HG03135 (cell line): ENCODE results near the gene ITGB2.

Experiments
- ATAC-seq: cut with Tn5 transposase; IDR thresholded peaks from one replicate; pipeline ENCODE4 v1.9.1; 2021; ENCODE audit warnings: mild to moderate bottlenecking, moderate library complexity; ENCODE audit not compliant: unreplicated experiment

Gene ITGB2

DNA sequence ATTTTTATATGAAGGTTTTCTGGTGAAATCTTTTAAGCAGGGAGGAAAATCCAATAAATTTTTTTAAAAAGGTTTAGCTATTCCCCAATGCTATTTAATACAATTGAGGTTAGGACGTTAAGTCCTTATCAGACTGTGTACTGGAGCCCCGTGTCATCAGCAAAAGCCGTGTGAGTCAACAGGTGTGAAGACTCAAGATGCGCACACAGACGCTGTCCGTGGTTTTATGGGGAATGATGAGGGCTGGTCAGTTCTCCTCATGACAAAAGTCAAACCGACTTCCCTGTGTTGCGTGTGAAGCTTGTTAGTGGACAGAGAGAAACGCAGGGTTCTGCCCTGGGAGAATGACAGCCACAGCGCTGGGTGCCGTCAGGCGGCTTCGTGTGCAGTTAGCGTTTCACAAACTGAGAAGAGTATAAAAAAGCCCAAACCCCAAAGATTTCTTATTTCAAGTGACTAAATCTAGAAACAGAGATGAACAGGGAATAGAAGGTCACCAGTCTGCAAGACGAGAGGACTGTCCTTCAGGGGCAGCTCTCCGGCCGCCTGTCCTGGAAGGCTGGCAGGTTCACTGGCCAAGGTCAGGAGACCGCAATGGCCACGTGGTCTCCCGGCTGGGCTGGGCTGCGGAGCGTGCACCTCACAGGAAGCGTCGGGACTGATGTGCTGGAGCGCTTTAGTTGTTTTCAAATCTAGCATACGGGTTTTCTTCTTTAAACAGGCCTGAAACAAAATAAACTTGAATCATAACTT, 69.6 kb downstream of the ITGB2 start:
- no peak for ATAC-seq

DNA sequence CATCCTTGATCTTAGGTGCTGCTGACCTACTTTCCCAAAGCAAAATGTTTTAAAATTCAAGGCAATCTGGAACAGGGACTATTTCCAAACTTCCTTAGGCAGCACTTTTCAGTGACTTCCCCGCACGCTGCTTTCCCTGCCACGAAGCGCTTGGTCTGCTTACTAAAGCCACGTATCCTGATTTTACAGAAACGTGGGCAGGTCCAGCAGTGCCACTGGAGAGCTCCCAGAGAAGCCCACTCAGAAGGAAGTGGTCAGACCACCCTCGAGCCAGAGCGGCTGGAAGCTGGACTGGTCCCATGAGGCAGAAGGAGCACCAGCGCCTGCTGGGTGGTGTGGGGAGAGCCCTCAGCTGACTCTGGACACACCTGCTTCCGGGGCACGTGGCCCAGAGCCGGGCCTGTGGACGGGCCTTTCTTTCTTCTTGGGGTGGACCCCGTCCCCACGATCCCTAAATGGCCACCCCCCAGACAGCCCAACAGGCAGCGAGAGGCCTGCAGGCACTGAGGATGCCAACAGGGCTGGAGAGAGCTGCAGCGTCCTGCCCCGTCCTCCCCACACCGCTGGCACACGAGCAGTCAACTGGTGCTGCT, 70.4 kb downstream of the ITGB2 start:
- no peak for ATAC-seq

DNA sequence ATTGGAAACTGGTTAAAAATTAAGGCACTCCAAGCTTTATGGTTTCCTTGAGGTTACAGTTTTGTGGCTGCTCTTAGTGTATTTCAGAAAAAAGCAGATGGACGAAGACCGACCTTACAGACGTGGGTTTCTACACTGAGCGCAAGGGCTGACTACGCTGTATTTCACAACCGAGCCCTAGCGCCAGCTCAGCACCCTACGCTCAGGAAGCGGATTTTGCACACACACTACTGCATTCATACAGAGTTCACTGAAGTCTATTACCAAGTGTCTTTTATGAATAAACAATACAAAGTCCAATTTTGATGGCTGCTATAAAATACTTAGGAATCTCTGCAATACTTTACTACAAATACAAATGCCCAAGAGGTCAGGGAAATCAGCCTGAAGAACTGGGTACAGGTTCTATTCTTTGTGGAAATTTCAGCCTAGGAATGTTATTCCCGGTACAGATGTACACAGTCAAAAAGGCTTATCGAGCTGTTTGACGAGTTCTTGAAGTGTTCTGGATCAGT, 71.0 kb downstream of the ITGB2 start:
- no peak for ATAC-seq

DNA sequence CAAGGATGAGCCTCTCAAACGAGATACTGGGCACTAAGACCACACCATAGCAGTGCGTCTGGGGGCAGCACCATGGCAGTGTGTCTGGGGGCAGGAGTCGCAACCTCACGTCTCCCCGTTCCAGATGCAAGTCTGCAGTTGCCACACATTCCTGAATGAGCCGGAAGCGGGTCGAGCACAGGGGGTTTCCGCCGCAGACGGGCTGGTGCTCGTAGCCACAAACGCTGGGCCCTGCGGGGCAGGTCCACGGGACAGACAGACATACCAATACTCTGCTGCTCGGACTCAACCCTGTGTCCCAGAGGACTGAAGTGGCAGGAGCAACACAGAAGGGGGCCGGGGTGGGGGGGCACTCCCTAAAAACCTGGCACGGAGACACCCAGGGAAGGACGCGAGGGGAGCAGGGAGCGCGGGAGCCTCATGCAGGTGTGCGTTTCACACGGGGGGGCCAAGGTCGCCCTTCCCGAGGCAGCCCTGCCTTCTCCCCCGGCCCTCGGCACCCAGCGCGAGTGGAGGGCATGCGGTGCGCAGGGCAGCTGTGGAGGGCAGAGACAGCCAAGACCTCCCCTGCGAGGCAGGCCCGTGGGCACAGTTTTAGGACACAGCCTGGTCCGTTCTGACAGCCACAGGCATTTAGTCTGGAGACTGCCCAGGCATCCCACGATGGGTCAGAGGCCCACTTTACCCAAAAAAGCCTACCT, 71.7 kb downstream of the ITGB2 start:
- no peak for ATAC-seq

DNA sequence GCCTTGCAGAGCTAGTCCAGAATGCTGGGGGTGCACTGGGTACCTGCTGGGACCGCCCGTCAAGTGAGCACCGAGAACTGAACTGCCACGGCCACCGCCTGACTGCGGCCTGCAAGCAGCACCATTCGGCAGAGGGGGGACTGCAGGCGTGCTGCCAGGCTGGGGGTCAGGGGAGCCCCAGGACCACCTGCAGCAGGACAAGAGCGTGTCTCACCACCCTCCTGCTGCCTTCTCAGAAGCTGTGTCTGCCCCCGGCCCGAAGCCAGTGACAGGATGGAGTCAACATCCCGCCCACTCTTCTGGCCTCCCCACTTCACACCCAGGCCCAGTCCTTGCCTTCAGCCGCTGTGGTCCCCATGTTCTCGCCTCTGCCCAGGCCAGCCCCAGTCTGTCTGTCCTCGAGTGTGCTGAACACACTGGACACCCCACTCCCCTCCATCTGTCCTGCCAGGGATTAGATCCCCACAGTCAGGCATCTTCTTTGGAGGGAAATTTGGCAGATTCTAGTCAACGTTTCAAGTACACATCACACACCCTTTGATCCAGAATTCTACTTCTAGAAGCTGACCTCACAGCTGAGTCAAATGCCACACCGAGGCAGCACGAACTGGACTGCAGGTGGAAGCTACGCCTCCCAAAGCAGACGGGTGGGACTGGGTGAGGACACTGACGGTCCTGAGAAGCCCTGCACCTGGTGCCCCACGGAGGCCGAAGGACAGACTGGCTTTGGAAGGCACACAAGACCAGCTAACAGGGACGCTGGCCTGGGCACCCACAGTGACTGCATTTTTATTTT, 73.2 kb downstream of the ITGB2 start:
- ATAC-seq: no peak

DNA sequence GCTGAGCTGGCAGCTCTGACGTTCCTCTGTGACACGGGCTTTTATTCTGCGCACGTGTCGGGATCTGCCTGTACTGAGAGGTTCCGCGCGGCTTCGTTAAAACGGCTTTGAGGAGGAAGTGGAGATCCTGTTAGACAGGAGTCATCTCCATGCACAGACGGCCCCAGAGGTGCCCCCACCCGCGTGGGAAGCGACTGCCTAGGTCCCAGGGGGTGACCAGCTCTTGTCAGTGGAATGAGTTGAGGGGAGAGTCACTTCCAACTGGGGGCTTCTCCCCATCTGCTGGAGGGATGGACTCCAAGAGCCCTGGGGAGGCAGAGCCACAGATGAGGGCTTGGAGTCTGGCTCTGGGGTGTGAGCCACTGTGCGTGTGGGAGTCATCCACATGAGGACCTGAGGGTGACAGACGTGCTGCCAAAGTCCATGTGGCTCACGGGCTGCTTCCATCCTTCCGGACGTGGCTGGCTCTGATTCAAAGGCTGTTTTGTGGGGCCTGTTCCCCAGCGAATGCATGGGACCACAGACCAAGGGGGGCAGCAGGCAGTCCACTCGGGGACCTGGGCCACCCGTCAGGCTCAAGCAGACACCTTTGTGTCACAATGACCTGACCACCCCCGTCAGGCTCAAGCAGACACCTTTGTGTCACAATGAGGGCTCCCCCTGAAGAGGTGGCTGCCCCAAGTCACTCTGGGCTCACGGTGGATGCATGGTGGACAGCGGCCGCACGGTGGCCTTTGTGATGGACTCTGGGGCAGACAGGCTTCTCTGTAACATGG, 74.0 kb downstream of the ITGB2 start:
- ATAC-seq: no peak

- no peak for ATAC-seq
These were observed 74.5 kb downstream of the ITGB2 start for GRCh38 chr21:44846224-44846484.

GRCh38 chr21:44845418-44846223, 75.1 kb downstream of the ITGB2 start:
- ATAC-seq: peak; percentile 55

DNA sequence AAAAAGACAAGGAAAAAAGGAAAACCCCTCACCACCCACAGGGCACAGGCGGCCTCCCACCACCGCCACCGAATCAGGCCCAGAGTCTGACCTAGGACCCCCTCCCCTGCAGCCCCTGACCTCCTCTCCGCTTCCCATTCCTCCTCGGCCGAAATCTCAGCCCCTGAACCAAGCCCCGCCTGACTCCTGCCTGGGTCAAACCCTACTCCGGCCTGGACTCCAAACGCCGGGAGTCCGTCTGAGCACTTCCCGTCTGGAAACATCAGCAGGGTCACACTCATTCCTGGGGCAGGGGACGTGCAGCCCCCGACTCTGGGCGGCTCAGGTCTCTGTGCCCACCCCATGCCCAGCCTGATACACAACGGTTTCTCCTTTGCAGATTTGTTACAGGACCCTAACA, 76.4 kb downstream of the ITGB2 start:
- no peak for ATAC-seq

GRCh38 chr21:44842721-44843445, 77.8 kb downstream of the ITGB2 start:
- ATAC-seq: no peak

- ATAC-seq: no peak
These were observed 78.6 kb downstream of the ITGB2 start for GRCh38 chr21:44842087-44842486.

GRCh38 chr21:44840771-44841170, 79.9 kb downstream of the ITGB2 start:
- ATAC-seq: no peak

GRCh38 chr21:44838951-44839350, 81.7 kb downstream of the ITGB2 start:
- no peak for ATAC-seq

DNA sequence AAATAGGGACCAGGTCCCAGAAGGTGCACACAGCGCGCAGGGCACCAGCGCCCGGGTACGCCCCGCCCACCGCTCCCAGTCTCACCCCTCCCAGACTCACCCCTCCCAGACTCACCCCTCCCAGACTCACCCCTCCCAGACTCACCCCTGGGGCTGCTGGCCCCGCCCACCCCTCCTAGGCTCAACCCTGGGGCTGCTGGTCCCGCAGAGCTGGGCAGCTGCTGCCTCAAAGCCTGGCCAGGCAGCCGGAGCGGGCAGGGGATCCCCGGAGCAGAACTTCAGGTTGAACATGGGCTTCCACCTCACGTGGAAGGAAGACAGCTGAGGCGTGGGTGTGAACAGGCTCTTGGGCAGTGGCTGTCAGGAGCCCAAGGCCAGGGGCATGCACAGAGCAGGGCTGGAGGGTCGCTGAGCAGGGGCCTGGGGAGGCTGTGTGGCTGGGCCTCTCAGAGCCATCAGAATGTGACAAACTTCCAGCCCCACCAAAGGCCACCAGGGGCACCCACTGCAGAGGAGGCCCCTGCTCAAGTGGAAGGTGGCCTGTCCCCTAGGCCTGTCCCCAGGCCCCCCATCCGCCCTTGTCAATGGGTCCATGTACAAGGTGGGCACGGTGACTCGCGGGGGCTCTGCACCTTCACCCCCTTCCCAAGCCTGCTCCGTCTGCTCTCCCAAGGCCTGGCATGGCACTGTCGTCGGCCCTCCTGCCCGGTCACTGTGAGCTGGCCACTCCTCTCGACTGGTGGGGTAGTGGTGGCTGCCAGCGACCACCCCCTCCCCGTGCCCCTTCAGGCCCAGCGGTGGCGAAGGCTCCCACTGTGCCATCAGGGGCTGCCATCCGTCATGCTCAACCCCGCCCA, 82.4 kb downstream of the ITGB2 start:
- ATAC-seq: no peak

DNA sequence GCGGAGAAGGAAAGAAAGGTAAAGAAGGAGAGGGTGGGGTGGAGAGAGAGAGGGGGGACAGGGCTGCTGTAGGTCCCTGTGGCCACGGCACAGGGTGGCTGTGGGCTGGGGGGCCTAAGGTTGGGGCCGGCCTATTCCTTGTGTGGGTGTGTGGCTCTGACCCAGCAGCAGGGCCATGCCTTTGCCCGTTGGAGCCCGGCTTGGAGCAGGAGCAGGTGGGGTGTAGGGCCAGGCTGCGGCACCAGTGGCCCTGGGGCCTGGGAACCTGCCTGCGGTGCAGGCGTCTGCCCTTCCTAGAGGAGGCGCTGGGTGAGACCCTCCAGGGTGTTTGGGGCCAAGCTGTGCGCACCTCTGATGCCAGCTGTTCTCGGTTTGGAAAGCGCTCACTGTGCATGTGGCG, 83.2 kb downstream of the ITGB2 start:
- ATAC-seq: no peak

- ATAC-seq: no peak
These were observed 83.8 kb downstream of the ITGB2 start for GRCh38 chr21:44836666-44837471.

GRCh38 chr21:44836349-44836665, 84.4 kb downstream of the ITGB2 start:
- ATAC-seq: no peak
